ENCODE measurements around the gene RUNX2. TPM values are rescaled to one million over a fixed set of nuclear protein-coding genes. Genes with fewer than 3 reads are reported as not detected.

Gene RUNX2
- total and polyA plus RNA-seq, 9 of the 15 experiments (the other 6 are each of a cell fraction or from before 2014, with no cell fraction given), result 0.29 to 1.00 (median 0.43) TPM

DNA sequence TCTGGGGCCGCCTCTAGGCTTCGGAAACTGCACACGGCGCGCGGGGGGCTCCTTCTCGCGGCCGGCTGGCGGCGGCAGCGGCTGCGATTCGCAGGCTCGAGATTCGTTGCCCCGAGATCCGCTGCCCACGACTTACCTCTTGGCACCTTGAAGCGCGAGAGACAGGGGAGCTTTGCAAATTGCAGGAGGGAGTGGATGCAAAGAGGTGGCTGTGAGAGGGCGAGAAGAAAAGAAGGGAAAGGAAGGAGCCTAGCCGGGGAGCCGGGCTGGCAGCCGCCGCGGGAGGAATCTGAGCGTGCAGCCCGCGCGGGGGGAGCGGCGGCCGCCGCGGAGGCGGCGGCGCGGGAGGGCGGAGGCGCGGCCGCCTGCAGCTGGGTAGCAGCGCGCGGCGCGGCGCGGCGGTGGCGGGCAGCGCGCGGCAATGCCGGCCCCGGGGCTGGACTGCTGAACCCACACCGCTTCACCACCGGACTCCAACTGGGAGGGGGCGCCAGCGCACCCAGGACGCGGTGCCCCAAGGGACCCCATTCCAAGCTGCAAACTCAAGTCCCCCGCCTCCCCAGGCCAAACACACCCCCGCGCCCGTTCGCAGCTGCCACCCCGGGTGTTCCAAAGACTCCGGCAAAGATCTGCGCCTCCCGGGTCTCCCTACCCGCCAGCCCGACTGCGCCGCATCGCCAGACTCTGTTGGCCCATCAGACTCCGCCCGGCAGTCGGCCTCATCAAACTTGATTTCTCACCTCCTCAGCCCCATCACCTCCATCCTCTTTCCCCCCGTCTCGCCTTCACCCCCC is 93.8 kb downstream of the RUNX2 start (continued):
- TF ChIP-seq CUX1 (CRISPR knock-in tag; IDR thresholded peaks at IDR 0.05), result no peak
- TF ChIP-seq MAZ (CRISPR knock-in tag; conservative IDR thresholded peaks at IDR 0.05 in 1 of 2, IDR thresholded peaks at IDR 0.05 in 1 of 2), result peak; percentile 66 to 81; a peak in 3 of 4 replicates
- no peak for TF ChIP-seq ZNF134 (CRISPR knock-in tag; conservative IDR thresholded peaks at IDR 0.05)
- TF ChIP-seq ZKSCAN8 (CRISPR knock-in tag; IDR thresholded peaks at IDR 0.05), result no peak
- TF ChIP-seq, protein P1, sequence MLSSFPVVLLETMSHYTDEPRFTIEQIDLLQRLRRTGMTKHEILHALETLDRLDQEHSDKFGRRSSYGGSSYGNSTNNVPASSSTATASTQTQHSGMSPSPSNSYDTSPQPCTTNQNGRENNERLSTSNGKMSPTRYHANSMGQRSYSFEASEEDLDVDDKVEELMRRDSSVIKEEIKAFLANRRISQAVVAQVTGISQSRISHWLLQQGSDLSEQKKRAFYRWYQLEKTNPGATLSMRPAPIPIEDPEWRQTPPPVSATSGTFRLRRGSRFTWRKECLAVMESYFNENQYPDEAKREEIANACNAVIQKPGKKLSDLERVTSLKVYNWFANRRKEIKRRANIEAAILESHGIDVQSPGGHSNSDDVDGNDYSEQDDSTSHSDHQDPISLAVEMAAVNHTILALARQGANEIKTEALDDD (IDR thresholded peaks at IDR 0.05), result no peak
- TF ChIP-seq FOXJ2 (tag; IDR thresholded peaks at IDR 0.05), result no peak
- TF ChIP-seq, protein P2, sequence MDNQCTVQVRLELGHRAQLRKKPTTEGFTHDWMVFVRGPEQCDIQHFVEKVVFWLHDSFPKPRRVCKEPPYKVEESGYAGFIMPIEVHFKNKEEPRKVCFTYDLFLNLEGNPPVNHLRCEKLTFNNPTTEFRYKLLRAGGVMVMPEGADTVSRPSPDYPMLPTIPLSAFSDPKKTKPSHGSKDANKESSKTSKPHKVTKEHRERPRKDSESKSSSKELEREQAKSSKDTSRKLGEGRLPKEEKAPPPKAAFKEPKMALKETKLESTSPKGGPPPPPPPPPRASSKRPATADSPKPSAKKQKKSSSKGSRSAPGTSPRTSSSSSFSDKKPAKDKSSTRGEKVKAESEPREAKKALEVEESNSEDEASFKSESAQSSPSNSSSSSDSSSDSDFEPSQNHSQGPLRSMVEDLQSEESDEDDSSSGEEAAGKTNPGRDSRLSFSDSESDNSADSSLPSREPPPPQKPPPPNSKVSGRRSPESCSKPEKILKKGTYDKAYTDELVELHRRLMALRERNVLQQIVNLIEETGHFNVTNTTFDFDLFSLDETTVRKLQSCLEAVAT (IDR thresholded peaks at IDR 0.05), result no peak
- no peak for TF ChIP-seq PHB (CRISPR knock-in tag; IDR thresholded peaks at IDR 0.05)
- no peak for TF ChIP-seq ILK (tag; IDR thresholded peaks at IDR 0.05; ENCODE audit: borderline replicate concordance, low read depth)
- TF ChIP-seq DIDO1 (tag; IDR thresholded peaks at IDR 0.05; ENCODE audit: low read depth), result no peak
- no peak for TF ChIP-seq NR0B1 (IDR thresholded peaks at IDR 0.05; ENCODE audit: partially characterized antibody)
- no peak for TF ChIP-seq HDGF (IDR thresholded peaks at IDR 0.05)
- TF ChIP-seq MYC (IDR thresholded peaks at IDR 0.05; ENCODE audit: low read depth, low read length), result no peak; the same call in 1 of the 2 replicates
- TF ChIP-seq MYC (CRISPR knock-in tag; IDR thresholded peaks at IDR 0.05; ENCODE audit: borderline replicate concordance, low read depth), result no peak

Measured in K562 (cell line).